Hematopoietic multipotent progenitor cell treated with erythropoietin and hydrocortisone succinate and interleukin-3 and kit ligand, for 6 days (in vitro differentiated cells): Measurements from ENCODE around the gene MRPS6.
A peak's percentile ranks its signal among the peaks of the same experiment; 100 is the strongest.

Experiments used
- DNase-seq: peaks from one replicate; pipeline ENCODE4 v3.0.0-alpha.2; 2015

The MRPS6 gene

DNA sequence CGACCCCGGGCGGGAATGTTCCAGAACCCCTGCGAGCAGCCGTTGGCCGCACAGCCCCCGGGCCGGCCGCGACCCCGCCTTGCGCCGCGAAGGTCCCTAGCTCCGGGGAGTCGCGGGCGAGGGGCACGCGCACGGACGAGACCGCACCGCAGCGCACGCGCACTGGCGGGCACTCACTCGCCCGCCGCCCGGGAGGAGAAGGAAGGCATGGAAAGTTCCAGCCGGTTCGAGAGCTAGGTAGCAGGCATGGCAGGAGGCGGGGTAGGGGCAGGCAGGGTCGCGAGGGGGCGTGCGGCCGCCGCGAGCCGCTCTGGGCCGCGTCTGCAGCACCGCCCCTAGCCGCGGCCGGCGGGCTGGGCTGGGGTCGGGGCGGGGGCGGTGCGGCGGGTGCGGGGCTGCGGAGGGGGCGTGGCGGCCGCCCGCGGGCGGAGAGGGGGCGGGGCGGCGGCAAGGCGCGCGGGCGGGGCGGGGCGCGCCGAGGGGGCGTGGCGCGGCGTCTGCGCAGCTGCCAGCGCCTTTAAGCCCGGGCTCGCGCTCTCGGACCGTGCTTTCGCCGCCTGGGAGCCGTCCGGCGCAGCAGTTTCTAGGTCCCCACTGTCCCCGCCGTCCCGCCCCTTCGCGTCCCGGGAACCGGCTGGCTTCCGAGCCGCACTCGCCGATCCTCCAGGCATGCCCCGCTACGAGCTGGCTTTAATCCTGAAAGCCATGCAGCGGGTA, at the start of gene MRPS6, which contains the start of gene SLC5A3:
Gene MRPS6, plus strand, starts transcription at position 547 of the 717 bp plus-strand sequence. Its CDS starts 123 bp downstream, at position 670.
Gene SLC5A3, plus strand, starts transcription at position 547 of the 717 bp plus-strand sequence. CDS start 21,621 bp downstream, outside the sequence.
- DNase-seq, result peak; percentile 87

GRCh38 chr21:34023691-34024373, 49.5 kb upstream of the MRPS6 start:
- DNase-seq, result no peak

- no peak for DNase-seq
Measured at GRCh38 chr21:34024374-34024693, 49.0 kb upstream of the MRPS6 start.

DNA sequence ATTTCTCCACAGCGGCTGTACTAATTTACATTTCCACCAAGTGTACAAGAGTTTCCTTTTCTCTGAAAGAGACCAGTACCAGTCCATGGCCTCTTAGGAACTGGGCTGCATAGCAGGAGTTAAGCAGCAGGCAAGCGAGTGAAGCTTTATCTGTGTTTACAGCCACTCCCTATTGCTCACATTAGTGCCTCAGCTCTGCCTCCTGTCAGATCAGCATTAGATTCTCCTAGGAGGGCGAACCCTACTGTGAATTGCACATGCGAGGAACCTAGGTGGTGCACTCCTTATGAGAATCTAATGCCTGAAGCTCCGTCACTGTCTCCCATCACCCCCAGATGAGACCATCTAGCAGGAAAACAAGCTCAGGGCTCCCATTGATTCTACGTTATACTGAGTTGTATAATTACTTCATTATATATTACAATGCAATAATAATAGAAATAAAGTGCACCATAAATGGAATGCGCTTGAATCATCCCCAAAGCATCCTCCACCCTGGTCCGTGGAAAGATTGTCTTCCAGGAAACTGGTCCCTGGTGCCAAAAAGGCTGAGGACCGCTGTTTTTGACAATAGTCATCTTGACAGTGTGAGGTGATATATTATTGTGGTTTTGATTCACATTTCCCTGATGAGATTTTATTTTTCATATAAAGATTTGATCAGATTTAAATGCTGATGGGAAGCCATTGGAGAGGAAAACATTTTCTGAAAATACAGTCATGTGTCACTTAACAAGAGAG, 45.5 kb upstream of the MRPS6 start:
- peak; percentile 29 for DNase-seq

GRCh38 chr21:34029743-34030528, 43.4 kb upstream of the MRPS6 start:
- DNase-seq, result peak; percentile 62

- DNase-seq, result no peak
Measured at GRCh38 chr21:34031835-34032370, 41.5 kb upstream of the MRPS6 start.

DNA sequence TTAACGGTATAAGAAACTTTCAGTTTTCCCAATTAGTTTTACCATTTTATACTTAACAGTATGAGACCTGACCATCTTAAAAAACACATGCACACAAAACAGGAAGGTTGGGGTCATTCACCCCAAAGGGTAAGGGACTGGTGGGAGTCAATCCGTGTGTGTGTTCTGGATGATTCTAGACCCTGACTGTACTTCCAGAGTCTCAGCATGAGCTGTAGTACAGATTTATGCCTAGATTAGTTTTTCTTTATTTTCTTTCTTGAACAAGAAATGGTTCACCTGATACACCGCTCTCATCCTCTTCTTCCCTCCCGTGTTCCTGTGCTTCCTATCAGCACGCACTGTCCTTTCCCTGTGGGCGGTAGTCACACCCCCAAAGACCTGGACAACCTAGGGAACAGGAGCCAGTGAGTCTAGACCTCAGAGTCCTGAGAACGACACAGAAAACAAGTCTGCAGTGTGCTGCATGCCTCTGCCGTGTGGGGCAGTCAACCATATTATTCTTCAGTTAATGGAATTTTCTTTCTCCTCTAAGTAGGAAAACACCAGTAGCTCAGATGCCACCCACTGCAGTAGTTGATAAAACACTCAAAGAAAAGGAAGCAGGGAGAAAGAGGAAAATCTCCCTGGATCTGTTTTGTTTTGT, 38.9 kb upstream of the MRPS6 start:
- no peak for DNase-seq

DNA sequence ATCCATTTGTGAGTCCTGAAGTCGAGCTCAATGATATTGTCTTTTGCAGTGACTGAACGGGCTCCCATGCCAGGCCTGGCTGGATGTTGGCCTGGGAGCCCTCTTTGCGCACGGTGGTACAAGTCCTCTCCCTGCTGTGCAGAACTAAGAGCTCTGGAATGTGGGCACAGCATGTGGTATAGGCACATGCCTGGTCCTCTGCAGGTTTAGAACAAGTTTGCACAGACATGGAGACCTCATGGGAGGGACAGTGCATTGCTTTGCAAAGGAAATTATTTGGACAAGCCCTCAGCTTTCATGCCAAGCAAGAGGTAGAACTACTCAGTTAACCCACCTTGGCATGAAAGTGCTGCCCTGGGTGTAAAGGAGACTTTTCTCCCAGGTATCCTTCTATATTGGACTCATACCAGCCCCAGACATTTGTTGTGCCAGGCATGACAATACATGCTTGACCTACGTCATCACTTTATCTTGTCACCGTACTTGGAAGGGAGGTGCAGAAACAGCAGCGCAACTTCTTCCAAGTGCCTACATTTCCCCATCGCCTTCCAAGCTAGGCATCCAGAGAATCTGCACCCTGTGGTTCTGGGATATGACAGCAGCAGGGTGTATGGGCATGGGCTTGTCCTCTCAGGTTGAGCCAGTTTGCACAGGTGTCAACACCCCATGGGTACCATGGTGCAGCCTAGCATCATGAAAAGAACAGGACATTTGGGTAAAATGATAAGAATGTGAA, 37.6 kb upstream of the MRPS6 start:
- DNase-seq, result no peak

DNA sequence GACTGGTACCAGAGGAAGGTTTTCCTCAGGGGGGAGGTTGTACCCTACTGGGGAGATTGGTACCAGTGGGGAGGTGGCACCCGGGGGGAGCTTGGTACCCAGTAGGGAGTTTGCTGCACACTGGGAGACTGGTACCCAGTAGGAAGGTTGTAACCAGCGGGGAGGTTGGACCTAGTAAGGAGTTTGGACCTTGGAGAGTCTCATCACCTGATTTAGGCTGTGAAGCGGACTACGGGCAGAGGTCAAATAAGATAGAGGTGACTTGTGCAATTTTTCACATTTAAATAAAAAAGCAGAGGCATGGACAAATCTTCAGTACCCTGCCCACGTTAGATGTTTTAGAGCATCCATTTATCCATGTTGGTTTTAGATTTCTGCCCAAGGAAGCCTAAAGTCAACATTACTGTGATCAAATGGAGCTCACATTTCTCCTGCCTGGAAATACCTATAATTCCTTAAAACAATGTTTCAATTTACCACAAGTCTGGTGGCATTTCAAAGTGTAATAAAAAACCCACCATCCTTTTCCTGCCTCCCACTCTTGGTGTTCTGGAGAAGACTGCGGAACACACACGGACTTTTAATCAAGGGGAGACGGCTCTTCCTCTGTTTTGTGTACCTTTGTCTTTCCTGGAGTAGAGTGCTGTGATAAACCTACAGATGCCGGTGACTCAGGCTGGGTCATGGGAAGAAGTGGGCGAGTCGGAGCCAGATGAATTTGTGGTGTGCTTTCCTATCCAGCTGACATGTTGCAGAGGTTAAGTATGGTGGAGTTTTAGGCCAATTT, 36.2 kb upstream of the MRPS6 start:
- no peak for DNase-seq

GRCh38 chr21:34039678-34040382, 33.5 kb upstream of the MRPS6 start:
- no peak for DNase-seq

DNA sequence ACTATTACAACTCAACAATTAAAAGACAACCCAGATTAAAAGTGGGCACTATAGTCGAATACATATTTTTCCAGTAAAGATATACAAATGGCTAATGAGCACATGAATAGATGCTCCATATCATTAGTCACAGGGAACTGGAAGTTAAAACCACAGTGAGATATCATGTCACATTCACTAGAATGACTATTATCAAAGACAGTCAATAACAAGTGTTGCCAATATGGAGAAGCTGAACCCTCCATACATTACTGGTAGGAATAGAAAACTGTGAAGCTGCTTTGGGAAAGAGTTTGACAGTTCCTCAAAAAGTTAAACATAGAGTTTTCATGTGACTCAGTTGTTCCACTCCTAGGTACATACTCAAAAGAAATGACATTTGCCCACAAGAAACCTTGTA, 30.6 kb upstream of the MRPS6 start:
- peak; percentile 45 for DNase-seq

DNA sequence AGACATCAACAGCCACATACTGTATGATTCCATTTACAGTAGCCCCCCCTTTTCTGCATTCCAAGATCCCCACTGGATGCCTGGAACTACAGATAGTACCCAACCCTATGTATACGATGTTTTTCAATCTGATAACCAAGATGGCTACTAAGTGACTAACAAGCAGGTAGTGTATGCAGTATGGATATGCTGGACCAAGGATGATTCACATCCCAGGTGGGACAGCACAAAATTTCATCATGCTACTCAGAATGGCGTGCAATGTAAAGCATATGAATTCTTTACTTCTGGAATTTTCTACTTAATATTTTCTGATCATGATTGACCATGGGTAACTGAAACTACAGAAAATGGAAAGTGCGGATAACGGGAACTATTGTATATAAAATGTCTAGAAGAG, 30.0 kb upstream of the MRPS6 start:
- DNase-seq, result no peak

- no peak for DNase-seq
Measured at GRCh38 chr21:34046917-34047316, 26.5 kb upstream of the MRPS6 start.

DNA sequence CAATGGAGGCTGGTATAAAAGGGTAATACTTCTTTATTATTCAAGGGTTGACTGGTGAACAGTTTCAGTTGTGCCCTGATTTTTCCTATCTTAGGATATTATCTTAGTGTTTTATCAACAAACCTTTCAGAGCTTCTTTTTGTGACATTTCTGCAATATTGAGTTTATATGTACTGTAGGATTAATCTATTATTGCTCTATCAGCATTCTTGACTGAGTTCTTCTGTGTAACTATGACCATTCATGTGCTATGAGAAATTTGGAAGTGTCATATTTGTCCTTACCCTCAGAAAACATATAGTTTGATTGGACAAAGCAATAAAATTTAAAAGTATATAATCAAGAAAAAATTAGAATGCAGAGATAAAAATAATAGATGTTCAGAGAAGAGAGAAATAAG, 25.5 kb upstream of the MRPS6 start:
- no peak for DNase-seq

DNA sequence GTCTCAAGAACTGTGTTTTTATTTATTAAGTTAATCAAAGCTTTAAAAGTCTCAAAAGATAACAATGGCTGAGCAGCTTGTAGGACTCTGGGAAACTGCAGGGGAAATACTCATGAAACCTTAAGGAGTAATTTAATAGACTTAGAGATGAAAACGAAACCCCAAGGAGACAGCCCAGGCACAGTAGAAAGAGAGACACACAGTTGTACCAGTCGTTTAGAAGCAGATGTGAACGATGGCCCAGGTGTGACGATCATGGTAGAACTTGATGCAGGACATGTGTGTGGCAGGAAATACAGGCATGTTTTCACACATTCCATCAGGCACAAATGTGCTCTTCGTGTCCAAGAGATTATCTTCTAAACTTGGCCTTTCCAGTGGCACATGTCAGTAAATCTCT, 21.2 kb upstream of the MRPS6 start:
- DNase-seq, result no peak

DNA sequence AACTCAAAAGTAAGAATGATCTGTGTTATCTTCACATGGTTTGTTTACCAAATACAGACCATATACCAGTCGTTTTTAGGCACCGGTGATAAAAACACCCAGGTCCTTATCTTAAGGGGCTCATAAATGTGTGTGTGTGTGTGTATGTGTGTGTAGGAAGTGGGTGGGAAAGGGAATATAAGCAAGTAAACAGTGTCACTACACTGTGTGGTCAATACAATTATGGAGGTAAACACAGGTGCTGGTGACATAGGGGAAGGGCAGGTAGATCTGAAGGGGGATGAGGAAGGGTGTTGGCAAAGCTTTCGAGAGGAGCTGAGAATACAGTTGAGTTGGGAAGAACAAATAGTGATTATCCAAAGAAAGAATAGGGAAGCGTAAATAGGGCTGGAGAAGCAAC, 19.1 kb upstream of the MRPS6 start:
- DNase-seq, result no peak

DNA sequence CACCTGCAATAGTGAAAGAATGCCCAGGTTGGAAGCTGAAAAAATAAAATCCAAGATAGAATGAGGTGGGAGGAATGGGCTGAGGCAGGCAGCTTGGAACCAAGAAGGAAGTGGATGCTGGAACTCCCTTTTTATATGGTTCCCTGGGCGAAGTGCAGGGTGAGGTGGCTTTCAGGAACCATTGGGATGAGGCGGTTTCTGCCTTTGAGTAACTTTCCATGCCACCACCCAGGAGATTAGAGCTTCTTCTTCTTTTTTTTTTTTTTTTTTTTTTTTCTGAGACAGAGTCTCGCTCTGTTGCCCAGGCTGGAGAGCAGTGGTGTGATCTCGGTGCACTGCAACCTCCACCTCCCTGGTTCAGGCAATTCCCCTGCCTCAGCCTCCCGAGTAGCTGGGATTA, 17.8 kb upstream of the MRPS6 start:
- DNase-seq, result no peak

GRCh38 chr21:34061983-34062382, 11.4 kb upstream of the MRPS6 start:
- DNase-seq, result peak; percentile 29

DNA sequence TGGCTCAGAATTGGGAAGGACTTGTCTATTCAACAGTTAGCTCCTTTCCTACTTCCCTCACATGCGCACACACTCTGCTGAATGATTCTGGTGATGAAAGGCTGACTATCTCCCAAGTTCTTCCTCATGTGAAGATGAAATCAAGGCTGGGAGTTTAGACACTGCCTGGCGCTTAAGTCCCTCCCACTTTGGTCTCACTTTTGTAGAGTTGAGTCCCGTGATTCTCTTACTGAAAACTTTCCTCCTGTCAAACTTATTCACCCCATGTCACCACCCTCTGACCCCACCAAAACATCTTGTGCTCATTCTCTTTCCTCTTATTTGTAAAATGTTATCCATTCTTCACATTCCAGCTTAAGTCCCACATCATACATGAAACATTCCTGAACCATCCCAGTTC, 8.4 kb upstream of the MRPS6 start:
- DNase-seq, result no peak

DNA sequence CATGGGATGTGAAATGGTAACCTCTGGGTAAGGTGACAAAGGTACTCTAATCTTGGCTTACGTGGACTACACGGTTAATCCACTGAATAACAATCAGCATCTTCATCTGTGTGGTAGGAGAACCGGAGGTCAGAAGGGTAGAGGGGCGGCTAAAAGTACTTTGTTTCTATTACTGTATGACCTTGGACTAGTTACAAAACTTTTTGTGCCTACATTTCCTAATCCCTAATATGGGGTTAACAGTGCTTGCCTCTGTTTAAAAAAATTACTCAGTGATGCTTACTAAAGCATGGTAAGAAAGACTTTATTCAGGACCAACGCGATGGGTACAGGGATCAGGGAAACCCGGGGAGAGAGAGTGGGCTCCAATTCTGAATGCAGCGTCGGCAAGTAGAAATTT, 1.7 kb upstream of the MRPS6 start:
- no peak for DNase-seq
